ENCODE data around the gene RWDD3. TPM values are rescaled to one million over a fixed set of nuclear protein-coding genes. Genes with fewer than 3 reads are reported as not detected.

The RWDD3 gene
- total RNA-seq, 1 donor from 2014 or later = 24.7 TPM

DNA sequence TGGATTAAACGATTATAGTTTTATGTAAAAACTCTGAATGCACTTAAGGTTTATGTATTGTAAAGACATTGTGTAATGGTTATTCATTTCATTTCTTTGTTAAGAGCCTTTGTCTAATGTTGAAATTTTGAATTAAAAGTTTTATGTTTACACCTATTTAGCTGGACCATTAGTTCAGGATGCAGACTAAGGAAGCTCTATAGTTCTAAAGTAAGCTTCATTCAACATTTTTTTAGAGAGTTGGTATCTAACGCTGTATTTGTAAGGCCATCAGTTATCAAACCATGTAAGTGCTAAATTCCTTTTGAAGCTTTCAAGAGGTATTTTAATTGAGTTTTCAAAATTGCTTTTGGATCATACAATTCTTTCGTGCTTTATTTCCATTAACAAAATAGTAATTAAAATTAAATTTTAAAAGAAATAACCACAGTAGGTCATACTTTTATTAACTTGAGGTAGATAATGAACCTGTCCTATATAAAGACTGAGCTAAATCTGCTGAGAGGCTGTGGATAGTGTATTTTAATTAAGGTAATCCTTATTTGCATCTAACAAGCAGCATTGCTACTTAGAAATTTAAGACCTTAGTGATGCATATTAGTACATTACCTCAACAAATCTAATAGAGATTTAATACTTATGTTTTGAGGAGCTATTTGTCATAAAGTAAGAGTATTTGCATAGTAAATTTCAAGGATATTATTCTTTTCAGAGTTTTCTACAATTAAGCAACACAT is 47.9 kb downstream of the RWDD3 start:
- H3K9me3 Mint-ChIP-seq = no peaks in the 10 kb centered on the region
- peaks cover 16% of the 10 kb centered on the region for H3K4me1 Mint-ChIP-seq
- H3K27me3 Mint-ChIP-seq (ENCODE audit: low read depth) = no peaks in the 10 kb centered on the region
- DNase-seq (ENCODE audit: low spot score in 2 of 2, unreplicated experiment in 2 of 2) = no peak
- no peaks in the 10 kb centered on the region for H3K36me3 Mint-ChIP-seq
- no peak overlapping the region for H3K27ac Mint-ChIP-seq
- no peak for TF ChIP-seq CTCF (IDR thresholded peaks at IDR 0.05; ENCODE audit: unreplicated experiment)
- H3K4me3 Mint-ChIP-seq = no peak overlapping the region

GRCh38 chr1:95282518-95282895 is 48.5 kb downstream of the RWDD3 start:
- Mint-ChIP-seq H3K27me3 (ENCODE audit: low read depth) (no peaks in the 10 kb centered on the region), H3K36me3 (no peaks in the 10 kb centered on the region), H3K27ac (no peak overlapping the region), H3K4me3 (no peak overlapping the region), H3K9me3 (no peaks in the 10 kb centered on the region), H3K4me1 (peaks cover 18% of the 10 kb centered on the region)
- TF ChIP-seq CTCF (IDR thresholded peaks at IDR 0.05; ENCODE audit: unreplicated experiment) = no peak
- no peak for DNase-seq (ENCODE audit: low spot score in 2 of 2, unreplicated experiment in 2 of 2)

DNA sequence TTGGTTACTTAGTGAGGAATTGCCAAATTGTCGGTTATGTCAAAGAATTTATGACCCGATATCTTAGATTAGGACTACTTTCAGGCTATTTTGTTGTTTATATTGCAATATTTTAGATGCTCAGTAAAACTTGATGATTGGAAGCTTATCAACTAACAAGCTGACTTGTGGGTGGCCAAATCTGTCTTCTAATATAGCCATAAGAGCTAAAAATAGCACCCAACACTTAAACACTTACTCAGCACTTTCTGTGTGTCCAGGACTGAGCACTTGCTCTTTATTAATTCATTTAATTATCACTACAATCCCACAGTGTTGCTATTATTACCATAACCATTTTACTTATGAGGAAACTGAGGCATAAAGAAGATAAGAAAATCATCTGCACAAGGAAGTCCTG is 50.4 kb downstream of the RWDD3 start:
- Mint-ChIP-seq H3K4me3 (no peak overlapping the region), H3K4me1 (peaks cover 20% of the 10 kb centered on the region), H3K9me3 (no peaks in the 10 kb centered on the region), H3K27me3 (ENCODE audit: low read depth) (no peaks in the 10 kb centered on the region), H3K27ac (no peak overlapping the region), H3K36me3 (no peaks in the 10 kb centered on the region)
- no peak for DNase-seq (ENCODE audit: low spot score in 2 of 2, unreplicated experiment in 2 of 2)
- TF ChIP-seq CTCF (IDR thresholded peaks at IDR 0.05; ENCODE audit: unreplicated experiment) = no peak

DNA sequence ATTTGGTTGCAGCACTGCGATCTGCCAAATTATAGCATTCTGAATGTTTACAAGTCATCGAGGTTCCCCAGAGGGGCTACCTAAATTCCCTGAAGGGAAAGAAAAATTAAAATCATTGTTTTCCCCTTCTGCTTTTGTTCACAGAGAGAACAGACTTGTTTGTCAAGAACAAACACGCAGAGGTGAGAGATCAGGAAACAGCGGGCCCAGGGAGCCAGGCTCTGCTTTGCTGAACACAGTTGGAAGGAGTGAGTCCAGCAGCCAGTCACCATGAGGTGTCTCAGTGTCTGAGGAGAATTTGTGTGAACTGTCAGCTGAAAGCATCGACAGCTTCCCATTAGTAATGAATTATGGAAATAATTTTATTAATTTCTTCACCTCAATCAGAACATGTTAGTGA is 52.5 kb downstream of the RWDD3 start:
- peaks cover 20% of the 10 kb centered on the region for H3K4me1 Mint-ChIP-seq
- no peak for TF ChIP-seq CTCF (IDR thresholded peaks at IDR 0.05; ENCODE audit: unreplicated experiment)
- no peak overlapping the region for H3K4me3 Mint-ChIP-seq
- no peaks in the 10 kb centered on the region for H3K9me3 Mint-ChIP-seq
- no peak for DNase-seq (ENCODE audit: low spot score in 2 of 2, unreplicated experiment in 2 of 2)
- H3K27ac Mint-ChIP-seq = no peak overlapping the region
- H3K27me3 Mint-ChIP-seq (ENCODE audit: low read depth) = no peaks in the 10 kb centered on the region
- H3K36me3 Mint-ChIP-seq = no peaks in the 10 kb centered on the region

DNA sequence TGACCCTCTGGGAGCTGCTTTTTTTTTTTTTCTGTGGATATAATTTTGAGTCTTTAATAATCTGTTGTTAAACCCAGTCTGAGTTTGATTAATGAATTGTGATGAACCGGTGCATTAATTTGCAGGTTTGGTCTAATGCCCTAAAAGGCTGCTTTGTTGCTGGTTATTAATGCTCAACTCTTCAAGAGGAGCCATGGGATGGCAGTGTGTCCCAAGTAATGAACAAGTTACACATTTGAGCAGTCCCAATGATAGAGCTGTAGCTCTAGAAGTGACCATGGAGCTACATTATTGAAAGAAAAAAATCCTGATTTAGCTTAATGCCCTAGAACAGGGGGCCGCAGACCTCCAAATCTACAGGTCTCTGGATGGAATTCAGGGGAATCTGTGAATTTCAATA is 53.1 kb downstream of the RWDD3 start:
- Mint-ChIP-seq H3K36me3 (no peaks in the 10 kb centered on the region), H3K9me3 (no peaks in the 10 kb centered on the region), H3K27ac (no peak overlapping the region), H3K4me1 (peaks cover 20% of the 10 kb centered on the region), H3K27me3 (ENCODE audit: low read depth) (no peaks in the 10 kb centered on the region), H3K4me3 (no peak overlapping the region)
- TF ChIP-seq CTCF (IDR thresholded peaks at IDR 0.05; ENCODE audit: unreplicated experiment) = no peak
- DNase-seq (ENCODE audit: low spot score in 2 of 2, unreplicated experiment in 2 of 2) = no peak

DNA sequence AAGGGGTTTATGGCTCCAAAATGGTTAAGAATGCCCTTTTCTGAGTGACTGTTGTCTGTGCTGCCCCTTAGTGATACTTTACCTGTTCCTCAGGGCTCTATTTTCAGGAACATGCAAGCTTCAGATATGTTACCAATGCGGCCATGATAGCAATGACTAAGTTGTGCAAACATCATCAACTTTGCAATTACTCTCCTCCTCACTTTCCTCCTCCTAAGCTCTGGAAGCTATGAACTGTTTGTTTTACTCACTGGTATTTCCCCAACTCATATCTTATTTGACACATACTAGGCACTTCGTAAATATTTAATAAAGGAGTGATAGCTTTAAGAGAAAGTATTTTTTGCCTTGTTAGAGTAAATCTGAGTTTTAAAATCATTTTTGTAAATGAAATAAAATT is 53.8 kb downstream of the RWDD3 start:
- no peak overlapping the region for H3K27ac Mint-ChIP-seq
- no peaks in the 10 kb centered on the region for H3K36me3 Mint-ChIP-seq
- DNase-seq (ENCODE audit: low spot score in 2 of 2, unreplicated experiment in 2 of 2) = no peak
- H3K4me3 Mint-ChIP-seq = no peak overlapping the region
- no peaks in the 10 kb centered on the region for H3K27me3 Mint-ChIP-seq (ENCODE audit: low read depth)
- TF ChIP-seq CTCF (IDR thresholded peaks at IDR 0.05; ENCODE audit: unreplicated experiment) = no peak
- no peaks in the 10 kb centered on the region for H3K9me3 Mint-ChIP-seq
- H3K4me1 Mint-ChIP-seq = peaks cover 20% of the 10 kb centered on the region
